Loucy (cell line): ENCODE measurements around the gene TBC1D22A.

Experiments
- H2AFZ ChIP-seq: fragments of 200-600 bp; sonication (generic); 2 replicates; pipeline ENCODE4 v1.6.0; 2016; ENCODE audit warnings: antibody characterized with exemption, mild to moderate bottlenecking, low read length, moderate library complexity
- H3F3A ChIP-seq: fragments of 200-600 bp; 2 replicates; pipeline ENCODE4 v1.6.0; 2016; ENCODE audit warnings: antibody characterized with exemption, low read depth, mild to moderate bottlenecking
- H3K27me3 ChIP-seq: fragments of 200-600 bp; sonication (generic); 2 replicates; pipeline ENCODE4 v1.6.1; 2014; ENCODE audit warnings: low read length, mild to moderate bottlenecking; ENCODE audit not compliant: insufficient read depth, poor library complexity, severe bottlenecking
- H3K36me3 ChIP-seq: fragments of 200-600 bp; sonication (generic); 2 replicates; pipeline ENCODE4 v1.6.1; 2016; ENCODE audit warnings: low read length; ENCODE audit not compliant: insufficient read depth
- H3K4me1 ChIP-seq: fragments of 200-600 bp; sonication (generic); 2 replicates; pipeline ENCODE4 v1.5.1; 2014; ENCODE audit warnings: low read length, mild to moderate bottlenecking; ENCODE audit not compliant: insufficient read depth, poor library complexity, severe bottlenecking
- H3K4me2 ChIP-seq: fragments of 200-600 bp; sonication (generic); 2 replicates; pipeline ENCODE4 v1.6.0; 2014; ENCODE audit warnings: antibody characterized with exemption, low read length, low read depth, mild to moderate bottlenecking; ENCODE audit not compliant: poor library complexity, severe bottlenecking
- H3K4me3 ChIP-seq: fragments of 200-600 bp; sonication (generic); 2 replicates; pipeline ENCODE4 v1.5.1; 2014; ENCODE audit warnings: low read length, mild to moderate bottlenecking, mixed read lengths; ENCODE audit not compliant: poor library complexity, severe bottlenecking
- H3K79me2 ChIP-seq: fragments of 200-600 bp; sonication (generic); 2 replicates; pipeline ENCODE4 v1.6.1; 2014; ENCODE audit warnings: low read length; ENCODE audit not compliant: insufficient read depth
- H3K9ac ChIP-seq: fragments of 200-600 bp; sonication (generic); 2 replicates; pipeline ENCODE4 v1.6.0; 2014; ENCODE audit warnings: mild to moderate bottlenecking, low read depth, low read length, moderate library complexity; ENCODE audit not compliant: poor library complexity, severe bottlenecking
- H3K9me2 ChIP-seq: fragments of 200-600 bp; sonication (generic); replicated peaks from 2 replicates; pipeline ENCODE4 v1.6.1; 2016; ENCODE audit warnings: low read depth, low read length, mixed read lengths
- H3K9me3 ChIP-seq: fragments of 200-600 bp; sonication (generic); 2 replicates; pipeline ENCODE4 v1.6.1; 2014; ENCODE audit warnings: mild to moderate bottlenecking, antibody characterized with exemption, low read length, low read depth; ENCODE audit not compliant: insufficient read depth
- H4K20me1 ChIP-seq: fragments of 200-600 bp; sonication (generic); 2 replicates; pipeline ENCODE4 v1.6.0; 2014; ENCODE audit warnings: antibody characterized with exemption, low read length, mild to moderate bottlenecking; ENCODE audit not compliant: insufficient read depth, poor library complexity, severe bottlenecking
- EZH2phosphoT487 ChIP-seq: fragments of 200-600 bp; IDR thresholded peaks from 2 replicates; pipeline ENCODE4 v1.6.1; 2018; ENCODE audit warnings: antibody characterized with exemption, mild to moderate bottlenecking, moderate library complexity, borderline replicate concordance
- TF ChIP-seq, protein P1 (sequence below): fragments of 200-600 bp; sonication (generic); conservative IDR thresholded peaks from 2 replicates; pipeline ENCODE4 v1.5.1; 2014; ENCODE audit warnings: mild to moderate bottlenecking, antibody characterized with exemption, low read length

The TBC1D22A gene

DNA sequence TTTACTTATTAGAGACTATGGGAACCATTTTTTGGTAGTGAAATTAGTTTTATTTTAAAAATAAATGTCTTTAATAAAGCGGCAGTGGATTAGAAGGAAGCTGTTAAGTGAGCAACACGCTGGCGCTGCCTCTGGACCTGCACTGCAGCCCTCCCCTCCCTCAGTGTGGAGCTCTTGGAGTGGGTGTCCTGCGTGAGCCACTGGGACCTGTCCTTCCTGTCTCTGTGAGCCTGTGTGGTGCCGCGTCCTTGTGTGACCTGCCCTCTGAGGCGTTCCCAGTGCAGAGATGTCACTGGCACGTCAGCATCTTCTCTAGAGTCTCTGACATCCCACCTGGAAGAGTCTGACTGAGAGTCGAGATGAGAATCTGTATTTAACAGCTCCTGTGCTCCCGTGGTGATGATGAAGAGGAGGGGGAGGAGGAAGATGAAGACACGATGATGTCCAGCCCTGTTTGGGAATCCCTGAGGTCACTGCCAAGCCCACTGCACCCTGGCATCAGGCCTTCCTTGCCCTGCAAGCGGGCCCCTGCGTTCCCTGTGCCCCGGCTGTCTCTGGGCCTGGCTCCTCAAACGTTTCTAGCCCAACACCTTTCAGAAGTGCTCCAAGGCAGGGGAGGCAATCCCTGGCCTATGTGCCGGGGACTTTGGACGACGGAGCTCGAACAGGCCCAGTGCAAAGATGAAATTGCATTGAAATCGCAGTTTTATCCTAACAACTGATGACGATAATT, 271.8 kb downstream of the TBC1D22A start:
- Histone ChIP-seq H3K4me3 (no peak overlapping the region), H4K20me1 (peaks cover 2% of the 10 kb centered on the region), H3K36me3 (peaks cover 6% of the 10 kb centered on the region; the same call in 1 of the 2 replicates), H3K9me3 (no peaks in the 10 kb centered on the region), H3K27me3 (no peaks in the 10 kb centered on the region), H3K9ac (no peak overlapping the region), H3K4me1 (peaks cover 10% of the 10 kb centered on the region), H3K79me2 (no peaks in the 10 kb centered on the region; the same call in 1 of the 2 replicates), H2AFZ (no peak overlapping the region), H3K9me2 (no peaks in the 10 kb centered on the region), H3F3A (no peaks in the 10 kb centered on the region), H3K4me2 (no peak overlapping the region)
- TF ChIP-seq EZH2phosphoT487 = no peak
- TF ChIP-seq, protein P1, sequence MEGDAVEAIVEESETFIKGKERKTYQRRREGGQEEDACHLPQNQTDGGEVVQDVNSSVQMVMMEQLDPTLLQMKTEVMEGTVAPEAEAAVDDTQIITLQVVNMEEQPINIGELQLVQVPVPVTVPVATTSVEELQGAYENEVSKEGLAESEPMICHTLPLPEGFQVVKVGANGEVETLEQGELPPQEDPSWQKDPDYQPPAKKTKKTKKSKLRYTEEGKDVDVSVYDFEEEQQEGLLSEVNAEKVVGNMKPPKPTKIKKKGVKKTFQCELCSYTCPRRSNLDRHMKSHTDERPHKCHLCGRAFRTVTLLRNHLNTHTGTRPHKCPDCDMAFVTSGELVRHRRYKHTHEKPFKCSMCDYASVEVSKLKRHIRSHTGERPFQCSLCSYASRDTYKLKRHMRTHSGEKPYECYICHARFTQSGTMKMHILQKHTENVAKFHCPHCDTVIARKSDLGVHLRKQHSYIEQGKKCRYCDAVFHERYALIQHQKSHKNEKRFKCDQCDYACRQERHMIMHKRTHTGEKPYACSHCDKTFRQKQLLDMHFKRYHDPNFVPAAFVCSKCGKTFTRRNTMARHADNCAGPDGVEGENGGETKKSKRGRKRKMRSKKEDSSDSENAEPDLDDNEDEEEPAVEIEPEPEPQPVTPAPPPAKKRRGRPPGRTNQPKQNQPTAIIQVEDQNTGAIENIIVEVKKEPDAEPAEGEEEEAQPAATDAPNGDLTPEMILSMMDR = no peak

GRCh38 chr22:47034905-47035419, 272.5 kb downstream of the TBC1D22A start:
- Histone ChIP-seq H3K27me3 (no peaks in the 10 kb centered on the region), H3K9me3 (no peaks in the 10 kb centered on the region), H2AFZ (no peak overlapping the region), H3K36me3 (peaks cover 6% of the 10 kb centered on the region; the same call in 1 of the 2 replicates), H3K9ac (no peak overlapping the region), H3K79me2 (no peaks in the 10 kb centered on the region; the same call in 1 of the 2 replicates), H4K20me1 (peaks cover 2% of the 10 kb centered on the region), H3K4me2 (peak overlapping the region; percentile 16), H3K4me1 (peaks cover 10% of the 10 kb centered on the region), H3K9me2 (no peaks in the 10 kb centered on the region), H3K4me3 (no peak overlapping the region), H3F3A (no peaks in the 10 kb centered on the region)
- TF ChIP-seq EZH2phosphoT487 = no peak
- TF ChIP-seq, protein P1 = no peak

- Histone ChIP-seq H3F3A (no peaks in the 10 kb centered on the region), H3K4me3 (no peak overlapping the region), H3K9me3 (no peaks in the 10 kb centered on the region), H2AFZ (no peak overlapping the region), H3K79me2 (no peaks in the 10 kb centered on the region; the same call in 1 of the 2 replicates), H3K27me3 (no peaks in the 10 kb centered on the region), H3K4me2 (no peak overlapping the region), H3K9ac (no peak overlapping the region), H4K20me1 (peaks cover 2% of the 10 kb centered on the region), H3K9me2 (no peaks in the 10 kb centered on the region), H3K36me3 (peaks cover 6% of the 10 kb centered on the region; the same call in 1 of the 2 replicates), H3K4me1 (peaks cover 10% of the 10 kb centered on the region)
- no peak for TF ChIP-seq EZH2phosphoT487
- TF ChIP-seq, protein P1 = no peak
Measured at GRCh38 chr22:47035425-47035881, 273.0 kb downstream of the TBC1D22A start.
